Measurements from ENCODE around the gene TMEM273.
A peak's percentile ranks its signal among the peaks of the same experiment; 100 is the strongest.

Gene TMEM273, protein sequence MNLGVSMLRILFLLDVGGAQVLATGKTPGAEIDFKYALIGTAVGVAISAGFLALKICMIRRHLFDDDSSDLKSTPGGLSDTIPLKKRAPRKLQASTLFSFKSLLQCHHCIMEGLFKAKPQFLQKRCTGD

DNA sequence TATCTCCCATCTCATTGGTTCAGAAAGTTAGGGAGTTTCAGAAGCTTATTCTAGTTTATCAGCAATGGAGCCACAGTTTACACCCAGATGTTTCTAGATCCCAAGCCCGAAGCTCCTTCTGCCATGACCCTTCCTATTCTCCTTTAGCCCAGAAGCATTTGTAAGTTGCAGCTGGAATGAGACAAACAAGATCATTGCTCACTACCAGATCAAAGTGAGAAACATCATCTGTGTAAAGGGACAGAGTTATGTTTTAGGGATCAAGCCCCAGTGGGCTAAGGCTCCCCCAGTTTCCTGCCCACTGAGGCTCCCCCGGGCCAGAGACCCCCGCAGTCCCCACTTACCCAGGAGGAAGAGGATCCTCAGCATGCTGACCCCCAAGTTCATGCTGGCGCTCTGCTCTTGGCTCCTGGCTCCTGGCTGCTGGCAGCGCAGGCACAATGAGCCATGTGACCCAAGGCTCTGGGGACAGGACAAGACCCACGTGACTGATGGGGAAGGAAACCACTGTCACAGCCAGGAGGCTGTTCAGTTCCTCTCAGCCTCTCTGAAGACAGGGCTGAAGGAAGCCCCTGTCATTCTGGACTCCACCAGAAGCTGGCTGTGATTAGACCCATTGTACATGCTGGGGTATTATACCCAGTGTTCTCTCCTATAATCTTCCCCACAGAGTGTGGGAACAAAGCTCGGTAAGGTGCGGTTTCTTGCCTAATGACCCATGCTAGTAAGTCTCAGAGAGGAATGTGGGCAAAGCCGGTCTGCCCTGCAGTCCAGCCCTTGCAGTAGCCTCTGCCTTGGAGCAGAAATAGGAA is at the start of gene TMEM273:
Gene TMEM273, minus strand, starts transcription at position 442 of the 812 bp plus-strand sequence. Its CDS starts 55 bp downstream, at position 387.
- peak; percentile 57 for DNase-seq

DNA sequence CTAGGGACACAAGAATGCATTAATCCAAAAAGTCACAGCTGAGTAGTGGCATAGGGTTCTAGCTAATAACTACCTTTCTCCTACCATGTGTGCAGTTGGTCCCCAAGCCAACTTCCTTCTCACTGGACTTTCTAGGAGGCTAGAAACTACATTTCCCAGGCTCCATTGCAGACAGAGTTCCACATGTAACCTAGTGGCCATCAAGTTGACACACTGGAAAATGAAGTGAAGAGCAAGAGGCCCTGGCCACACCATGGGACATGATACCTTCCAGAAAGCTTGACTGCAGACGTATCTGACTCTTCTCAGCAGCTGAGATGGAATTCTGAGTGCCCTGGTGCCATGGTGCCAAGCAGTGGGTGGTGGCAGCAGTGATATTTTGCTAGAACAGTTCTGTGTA is 49.8 kb upstream of the TMEM273 start:
- DNase-seq, result no peak

DNA sequence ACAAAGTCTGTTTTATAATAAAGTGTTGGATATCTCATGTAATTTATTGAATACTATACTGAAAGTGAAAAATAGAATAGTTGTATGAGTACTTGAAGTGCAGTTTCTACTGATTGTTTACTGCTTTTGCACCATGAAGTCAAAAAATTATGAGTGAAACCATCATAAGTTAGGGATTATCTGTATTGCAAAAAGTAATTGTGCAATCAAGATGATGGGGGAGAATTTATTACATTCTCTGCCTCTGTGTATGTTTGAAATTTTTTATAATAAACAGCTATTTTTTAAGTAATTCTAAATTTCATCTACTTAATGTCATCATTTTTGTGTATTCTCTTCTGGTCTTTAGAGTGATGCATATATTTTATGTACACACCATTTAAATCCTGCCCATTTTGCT is 47.2 kb upstream of the TMEM273 start:
- DNase-seq, result no peak

DNA sequence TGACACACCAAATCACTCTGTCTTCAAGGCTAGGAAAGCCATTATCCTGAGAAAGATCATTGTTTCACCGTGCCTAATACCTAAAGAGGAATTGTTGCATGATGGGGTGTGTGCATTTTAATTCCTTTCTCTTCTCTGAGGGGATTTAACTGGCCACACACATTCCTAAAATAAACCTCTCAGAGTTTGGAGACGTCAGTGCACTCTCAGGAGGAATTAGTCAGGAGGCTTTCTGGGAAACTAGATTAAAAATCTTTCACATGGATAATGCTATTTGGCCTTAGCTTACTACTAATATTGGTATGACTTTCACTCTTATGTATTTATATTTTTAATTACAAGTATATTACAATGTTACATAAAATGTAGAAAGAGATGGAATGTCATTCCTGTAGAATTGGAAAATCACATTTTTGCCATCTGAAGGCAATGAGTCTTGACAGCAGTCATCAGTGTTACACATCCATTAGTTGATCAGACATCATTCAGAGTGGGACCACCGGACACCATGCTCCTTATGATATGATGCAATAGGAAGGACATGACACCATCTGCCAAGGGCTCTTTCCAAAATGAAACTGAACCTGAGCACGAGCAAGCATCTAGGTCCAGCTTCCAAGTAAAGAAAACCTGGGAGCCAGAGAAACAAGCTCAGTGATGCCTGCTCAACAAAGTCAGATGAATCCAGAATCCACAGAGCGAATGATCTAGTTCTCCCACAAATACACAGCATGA is 43.1 kb upstream of the TMEM273 start:
- DNase-seq, result no peak

DNA sequence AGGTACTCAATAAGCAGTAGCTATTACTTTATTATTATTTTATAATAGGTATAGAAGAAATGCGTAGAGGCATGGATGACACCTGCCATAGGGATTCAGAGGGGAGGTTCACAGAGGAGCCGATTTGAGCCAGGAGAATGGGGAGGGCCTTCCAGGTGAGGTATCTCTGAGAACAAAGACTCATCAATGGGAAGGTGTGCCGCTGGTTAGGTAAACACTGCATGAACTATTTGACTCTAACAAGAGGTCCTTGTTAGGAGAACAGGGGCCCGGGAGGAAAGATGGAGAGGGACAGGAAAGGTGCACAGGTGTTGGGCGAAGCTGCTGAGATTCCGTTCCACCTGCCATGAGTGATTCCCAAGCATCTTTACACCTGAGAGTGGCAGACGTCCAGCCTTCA is 41.8 kb upstream of the TMEM273 start:
- DNase-seq, result no peak

DNA sequence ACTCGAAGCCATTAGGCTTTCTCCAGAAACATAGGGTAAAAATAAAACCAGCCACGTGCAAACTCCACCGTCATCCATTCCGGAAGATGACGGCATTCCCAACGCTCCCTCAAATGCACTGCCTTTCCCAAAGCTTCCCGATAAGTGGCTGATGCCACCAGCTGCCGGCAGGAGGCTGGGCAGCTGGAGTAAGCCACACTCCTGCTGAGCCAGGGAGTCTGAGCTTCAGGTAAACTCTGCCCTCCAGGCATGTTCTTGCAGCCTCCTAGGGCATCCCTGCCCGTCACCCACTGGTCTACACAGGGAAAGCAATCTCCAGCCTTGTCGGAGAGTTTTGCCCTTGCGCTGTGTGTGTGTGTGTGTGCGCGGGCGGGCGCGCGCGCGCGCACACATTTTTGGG is 40.5 kb upstream of the TMEM273 start:
- DNase-seq, result no peak

DNA sequence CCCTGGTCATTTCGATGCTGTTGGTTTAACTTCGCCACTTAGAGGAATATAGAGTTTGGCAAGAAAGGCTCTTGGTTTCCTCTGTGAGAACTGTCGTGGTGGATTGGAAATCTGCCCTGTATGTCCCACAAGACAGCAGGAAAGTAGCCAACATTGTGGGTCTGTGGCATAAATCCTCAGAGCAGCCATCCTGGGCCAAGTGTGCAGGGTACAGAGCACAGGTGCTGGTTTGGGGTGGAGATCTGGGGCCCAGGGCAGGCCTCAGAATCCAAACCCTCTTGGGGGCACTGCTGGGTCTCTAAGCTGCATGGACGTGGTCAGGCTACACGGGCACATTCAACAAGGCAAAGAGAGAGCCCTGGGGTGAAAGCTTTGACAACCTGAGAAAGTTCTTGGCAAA is 39.2 kb upstream of the TMEM273 start:
- DNase-seq, result no peak

DNA sequence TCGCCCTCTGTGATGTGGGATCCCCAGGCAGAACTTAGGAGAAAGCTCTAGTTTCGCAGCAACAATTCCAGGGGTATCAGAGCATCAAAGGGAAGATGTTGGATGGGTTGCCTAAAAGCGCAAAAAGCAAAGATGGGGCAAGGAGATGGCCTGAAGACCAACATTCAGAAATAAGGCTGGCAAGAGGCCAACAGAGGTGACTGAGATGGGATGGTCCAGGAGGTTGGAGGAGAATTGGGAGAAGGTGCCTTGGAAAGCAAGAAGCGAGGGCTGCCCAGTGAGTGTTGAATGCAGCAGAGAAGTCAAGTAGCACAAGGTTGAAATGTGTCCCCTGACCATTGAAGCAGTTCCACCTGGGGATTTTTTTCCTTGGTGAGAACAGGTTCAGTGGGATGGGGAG is 38.4 kb upstream of the TMEM273 start:
- no peak for DNase-seq

DNA sequence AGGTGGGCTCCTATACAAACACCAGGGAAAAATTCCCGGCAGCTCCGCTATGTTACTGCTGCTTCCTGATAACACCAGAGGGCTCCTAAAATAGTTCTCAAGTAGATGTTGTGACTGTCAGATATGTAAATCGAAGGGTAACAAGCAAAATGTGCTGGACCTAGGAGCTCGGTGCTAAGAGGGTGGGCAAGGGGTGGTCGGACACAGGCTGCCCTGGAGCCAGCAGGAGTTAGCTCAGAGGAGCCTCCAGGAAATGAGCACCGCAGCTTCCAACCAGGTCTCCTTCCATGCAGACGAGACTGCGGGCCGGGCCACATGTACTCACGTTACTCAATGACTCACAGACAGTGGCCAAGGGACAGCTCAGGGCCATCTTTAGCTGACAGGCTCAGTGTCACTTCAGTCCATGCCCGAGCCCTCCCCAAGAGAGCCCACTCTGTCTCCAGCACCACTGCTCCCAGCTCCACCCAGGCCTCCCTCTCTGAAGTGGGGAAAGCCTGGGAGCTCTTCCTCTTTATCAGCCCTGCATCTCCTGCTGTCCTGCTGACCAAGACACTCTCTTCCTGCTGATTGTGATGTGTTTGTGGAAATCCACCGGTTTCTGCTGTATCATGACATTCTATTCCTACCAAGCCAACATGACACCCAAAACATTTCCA is 37.2 kb upstream of the TMEM273 start:
- no peak for DNase-seq

DNA sequence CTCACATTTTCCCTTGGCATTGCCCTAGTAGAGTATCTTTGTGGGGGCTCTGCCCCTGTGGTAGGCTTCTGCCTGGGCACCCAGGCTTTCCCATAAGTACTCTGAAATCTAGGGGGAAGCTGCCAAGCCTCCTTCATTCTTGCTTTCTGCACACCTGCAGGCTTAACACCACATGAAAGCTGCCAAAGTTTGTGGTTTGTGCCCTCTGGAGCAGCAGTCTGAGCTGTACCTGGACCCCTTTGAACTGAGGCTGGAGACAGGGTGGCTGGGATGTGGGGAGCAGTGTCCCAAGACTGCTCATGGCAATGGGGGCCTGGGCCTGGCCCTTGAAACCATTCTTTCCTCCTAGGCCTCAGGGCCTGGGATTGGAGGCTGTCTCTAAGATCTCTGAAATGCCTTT is 35.0 kb upstream of the TMEM273 start:
- DNase-seq, result no peak

DNA sequence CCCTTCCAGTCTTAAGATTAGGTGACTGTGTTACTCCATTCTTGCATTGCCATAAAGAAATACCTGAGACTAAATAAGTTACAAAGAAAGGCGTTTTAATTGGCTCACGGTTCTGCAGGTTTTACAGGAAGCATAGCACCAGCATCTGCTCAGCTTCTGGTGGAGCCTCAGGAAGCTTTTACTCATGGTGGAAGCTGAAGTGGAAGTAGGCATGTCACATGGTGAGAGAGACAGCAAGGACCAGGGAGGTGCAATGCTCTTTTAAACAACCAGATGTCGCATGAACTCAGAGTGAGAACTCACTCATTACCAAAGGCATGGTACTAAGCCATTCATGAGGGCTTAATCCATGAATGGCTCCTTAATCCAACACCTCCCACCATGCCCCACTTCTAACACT is 34.0 kb upstream of the TMEM273 start:
- no peak for DNase-seq

DNA sequence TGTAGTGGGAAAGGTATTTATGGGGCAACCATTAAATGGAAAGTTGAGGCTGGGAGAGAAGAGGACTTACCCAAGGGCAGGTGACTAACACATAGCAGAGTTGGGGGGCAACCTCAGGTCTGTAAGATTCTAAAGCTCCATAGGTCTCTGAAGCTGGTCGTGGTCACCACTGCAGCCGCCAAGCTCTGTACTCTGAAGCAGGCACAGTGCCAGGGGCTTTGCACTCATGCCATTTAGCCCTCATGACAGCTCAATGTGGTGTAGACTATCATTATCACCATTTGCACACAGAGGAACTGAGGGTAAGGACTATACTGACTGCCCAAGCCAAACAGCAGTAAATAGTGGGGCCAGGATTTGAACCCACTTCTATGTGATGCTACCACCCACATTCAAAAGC is 32.5 kb upstream of the TMEM273 start:
- DNase-seq, result no peak

DNA sequence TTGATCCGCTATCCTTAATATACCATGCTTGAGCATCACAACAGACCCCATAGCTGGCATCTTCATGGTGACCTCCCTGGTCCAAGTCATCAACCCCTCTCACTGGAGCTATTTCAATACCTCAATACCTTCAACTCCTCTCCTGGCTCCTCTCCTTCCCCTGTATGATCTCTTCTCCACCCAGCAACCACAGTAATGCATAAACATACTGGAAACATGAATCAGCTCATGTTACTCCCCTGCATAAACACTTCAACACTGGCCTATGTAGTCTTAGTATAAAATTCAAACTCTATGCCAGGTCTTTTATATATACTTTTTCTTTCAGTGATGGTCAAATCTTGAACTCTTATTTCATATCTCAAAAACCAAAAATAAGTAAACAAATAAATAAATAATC is 31.8 kb upstream of the TMEM273 start:
- DNase-seq, result no peak

DNA sequence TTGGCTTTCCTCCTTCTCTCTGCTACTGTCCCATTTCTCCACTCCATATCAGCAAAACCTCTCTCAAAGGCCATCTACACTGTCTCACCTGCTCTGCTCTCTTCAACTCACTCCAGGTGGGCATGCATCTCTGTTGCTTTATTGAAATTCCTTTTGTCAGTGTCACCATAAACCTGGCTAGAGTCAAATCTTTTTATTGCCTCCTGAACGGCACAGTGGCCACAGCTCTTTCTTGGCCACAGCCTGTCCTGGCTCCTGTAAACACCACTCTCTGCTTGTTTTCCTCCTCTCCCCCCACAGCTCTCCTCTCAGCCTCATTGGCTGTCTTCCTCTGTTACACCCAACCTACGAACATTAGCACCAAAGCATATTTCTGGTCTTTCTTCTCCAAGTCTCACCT is 31.1 kb upstream of the TMEM273 start:
- no peak for DNase-seq

DNA sequence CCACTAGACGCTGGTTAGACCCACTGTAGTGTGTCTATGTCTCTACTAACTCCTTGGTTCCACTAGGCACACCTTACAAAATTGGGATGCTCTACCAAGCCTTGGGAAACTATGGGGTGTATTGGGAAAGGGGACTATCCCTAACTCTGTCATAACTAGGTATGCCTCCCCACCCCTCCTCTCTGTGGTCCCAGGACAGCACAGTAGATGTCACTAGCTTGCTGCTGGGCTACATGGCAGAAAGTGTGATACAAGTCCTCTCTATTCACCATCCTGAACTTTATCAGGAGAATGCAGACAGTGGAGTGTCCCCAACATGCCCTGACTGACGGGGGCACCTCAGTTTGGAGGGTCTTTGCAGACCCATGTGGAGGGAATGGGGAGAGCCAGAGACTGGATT is 30.3 kb upstream of the TMEM273 start:
- no peak for DNase-seq

DNA sequence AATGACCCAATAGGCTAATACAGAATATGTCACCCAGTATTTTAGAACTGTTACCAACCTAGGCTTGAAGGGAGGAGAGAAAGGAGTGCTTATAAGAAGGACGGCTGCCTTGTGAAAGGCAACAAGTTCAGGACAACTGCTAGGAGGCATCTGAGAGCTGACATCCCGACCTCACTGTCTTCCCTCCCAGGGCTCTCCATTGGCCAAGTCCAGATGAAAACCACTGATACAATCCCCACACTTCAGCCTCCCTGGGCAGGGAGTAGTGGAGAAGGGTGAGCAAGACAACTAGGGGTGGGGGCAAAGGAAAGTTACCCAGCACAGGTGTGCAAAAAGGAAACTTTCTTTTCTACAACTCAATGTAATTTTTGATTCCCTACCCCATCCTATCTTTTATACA is 29.5 kb upstream of the TMEM273 start:
- no peak for DNase-seq

DNA sequence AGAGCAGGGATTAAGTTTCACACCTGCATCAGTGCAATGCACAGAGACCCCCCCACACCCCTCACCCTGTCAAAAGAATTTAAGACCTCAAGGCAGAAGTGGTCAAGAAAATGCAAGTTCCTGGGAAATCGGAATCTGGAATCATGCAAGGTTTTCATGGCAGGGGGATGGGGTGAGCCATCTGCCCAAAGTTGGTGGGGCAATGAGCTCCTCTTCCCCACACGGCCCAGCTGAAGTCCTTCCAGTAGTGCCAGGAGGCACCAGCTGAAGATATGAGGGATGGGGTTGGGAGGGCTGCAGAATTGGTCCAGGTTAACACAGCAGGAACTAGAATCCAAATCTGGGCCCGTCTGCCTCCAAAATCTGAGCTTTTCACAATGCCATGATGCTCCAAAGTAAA is 25.0 kb upstream of the TMEM273 start:
- DNase-seq, result no peak

DNA sequence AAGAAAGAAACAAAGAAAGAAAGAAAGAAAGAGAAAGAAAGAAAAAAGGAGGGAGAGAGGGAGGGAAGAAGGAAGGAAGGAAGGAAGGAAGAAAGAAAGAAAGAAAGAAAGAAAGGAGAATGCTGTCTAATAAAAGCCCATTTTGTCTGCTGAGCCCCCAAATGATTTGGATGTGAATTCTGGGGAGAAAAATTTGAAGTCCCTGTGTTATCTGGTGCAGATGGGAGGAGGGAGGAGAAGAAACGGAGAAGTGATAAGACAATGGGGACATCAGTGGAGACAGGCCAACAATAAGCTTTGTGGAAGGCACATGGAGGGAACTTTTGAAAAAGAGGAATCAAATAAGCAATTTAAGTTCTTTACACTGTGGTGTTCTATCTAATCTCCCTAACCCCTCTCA is 24.6 kb upstream of the TMEM273 start:
- no peak for DNase-seq

DNA sequence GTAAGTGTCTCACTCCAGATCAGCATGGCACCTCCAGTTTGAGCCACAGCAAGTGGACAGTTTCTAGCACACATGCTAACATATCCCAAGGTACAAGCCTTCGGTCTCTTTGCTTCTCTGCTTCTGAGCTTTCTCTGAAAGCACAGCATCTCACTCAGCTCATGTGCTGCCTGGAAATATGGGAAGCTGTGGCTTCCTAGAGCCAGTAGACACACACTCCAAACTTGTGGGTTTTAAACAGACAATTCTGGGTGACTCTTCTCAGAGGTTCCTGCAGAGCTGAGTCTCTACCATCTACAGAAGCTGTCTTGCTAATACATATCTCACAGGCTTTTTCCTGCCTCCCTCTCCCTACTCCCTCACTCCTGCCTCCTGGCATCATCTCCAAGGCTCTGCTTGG is 23.9 kb upstream of the TMEM273 start:
- no peak for DNase-seq

DNA sequence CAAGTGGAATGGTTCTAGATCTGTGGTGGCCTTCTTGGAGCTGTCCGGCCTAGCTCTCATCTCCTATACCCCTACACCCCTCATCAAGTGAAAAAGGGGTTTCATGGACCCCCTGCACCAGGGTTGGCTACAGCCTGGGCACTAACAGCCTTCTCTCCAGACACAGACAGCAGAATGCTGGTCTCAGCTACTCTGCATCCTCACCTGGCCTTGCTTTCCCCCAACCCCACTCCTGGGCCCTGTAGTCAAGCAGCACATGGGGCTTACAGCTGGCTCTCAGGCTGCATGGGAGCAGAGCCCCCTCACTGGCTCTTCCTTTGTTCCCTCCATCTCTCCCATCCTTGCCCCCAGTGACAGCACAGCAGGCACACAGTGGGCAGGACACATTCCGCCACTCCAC is 20.8 kb upstream of the TMEM273 start:
- DNase-seq, result no peak

DNA sequence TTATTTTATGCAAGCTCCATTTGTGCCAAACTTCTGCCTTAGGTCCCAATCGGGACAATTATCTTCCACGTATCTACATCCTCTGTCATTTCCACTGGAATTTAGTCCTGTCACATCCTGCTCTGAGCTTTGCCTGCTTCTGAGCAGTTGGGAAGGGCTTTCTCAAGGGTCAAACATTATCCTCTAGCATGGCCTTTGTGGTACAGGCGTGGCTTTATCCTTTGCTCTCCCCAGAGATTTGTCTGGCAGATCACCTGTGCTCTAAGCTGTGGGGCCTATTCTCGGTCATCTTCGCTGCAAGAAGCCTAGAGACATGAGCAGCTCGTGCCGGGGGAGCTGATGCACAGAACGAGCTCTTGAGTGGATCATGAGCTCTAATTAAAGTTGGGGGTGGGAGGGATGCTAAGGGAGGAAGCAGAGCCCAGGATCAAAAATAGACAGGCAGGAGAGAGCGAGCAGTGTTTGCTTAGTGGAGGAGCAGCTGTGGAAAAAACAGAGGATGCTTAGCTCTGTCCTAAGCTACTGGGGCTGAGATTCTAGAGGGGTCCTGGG is 19.8 kb upstream of the TMEM273 start:
- DNase-seq, result no peak

DNA sequence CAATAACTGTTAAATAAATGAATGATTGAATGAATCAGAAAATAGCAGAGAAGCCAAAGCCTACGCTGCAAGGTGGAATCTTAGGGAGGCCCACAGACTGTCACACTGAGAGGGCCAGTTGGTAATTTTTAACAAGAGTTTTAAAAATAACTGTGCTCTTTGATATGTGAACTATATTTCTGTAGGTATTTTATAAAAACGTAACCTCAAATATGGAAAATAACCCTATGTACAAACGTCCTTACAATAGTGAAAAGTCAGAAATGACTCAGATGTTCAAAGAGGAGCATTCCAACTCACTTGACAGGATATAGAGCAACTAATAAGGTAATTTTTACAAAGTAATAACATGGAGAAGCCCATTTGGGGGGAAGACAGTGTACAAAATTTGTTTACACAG is 18.9 kb upstream of the TMEM273 start:
- no peak for DNase-seq

DNA sequence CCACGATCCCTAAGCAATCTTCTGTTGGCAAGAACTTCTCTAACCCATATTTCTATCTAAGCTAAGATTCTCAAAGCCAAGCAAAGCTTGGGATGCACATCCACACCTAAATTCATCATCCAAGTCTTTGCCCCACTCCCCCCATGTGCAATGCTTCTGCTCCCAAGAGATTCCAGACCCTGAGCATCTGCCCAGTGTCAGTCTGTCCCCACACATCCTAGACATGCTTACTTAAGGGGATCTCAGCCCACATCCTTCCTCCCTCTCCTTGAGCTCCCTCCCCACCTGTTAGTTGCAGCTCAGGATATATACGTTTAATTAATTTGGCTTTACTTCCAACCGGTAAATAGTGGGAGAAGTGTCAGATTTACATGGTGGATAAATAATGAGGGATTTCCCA is 17.0 kb upstream of the TMEM273 start:
- no peak for DNase-seq

DNA sequence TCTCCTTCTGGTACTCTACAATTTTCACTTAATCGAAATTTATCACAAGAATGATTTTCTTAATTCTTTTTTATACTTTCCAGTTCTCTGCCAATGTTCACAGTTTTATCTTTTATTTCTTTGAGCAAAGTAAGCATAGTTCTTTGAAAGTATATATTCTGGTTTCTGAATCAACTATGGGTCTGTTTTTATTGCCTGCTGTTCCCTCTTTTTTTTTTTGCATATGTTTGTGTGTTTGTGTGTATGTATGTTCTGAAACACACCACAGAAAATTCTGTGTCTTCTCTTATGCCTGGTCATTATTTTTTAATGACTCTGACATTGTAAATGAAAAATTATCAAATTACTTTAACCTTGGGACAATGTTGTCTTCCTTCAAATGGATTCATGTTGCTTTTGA is 15.9 kb upstream of the TMEM273 start:
- no peak for DNase-seq

All from CD4-positive, alpha-beta T cell treated with Interleukin-10 for 1 hour (primary cell).